Stimulated activated naive CD8-positive, alpha-beta T cell treated with anti-CD3 and anti-CD28 coated beads, Interleukin-15, Interleukin-2, amounts not matched to agents 100 ng/mL and 50 ng/mL, for 24 hours (primary cell): ENCODE measurements around the gene GFAP.

Experiments used
- H3K27ac Mint-ChIP-seq: one replicate; pipeline ENCODE4 v1.8.0; 2021; ENCODE audit warnings: mild to moderate bottlenecking, mixed read lengths
- H3K27me3 Mint-ChIP-seq: one replicate; pipeline ENCODE4 v1.8.0; 2021; ENCODE audit warnings: mixed read lengths
- H3K36me3 Mint-ChIP-seq: one replicate; pipeline ENCODE4 v1.8.0; 2021; ENCODE audit warnings: low read depth, mixed read lengths
- H3K4me1 Mint-ChIP-seq: one replicate; pipeline ENCODE4 v1.8.0; 2021; ENCODE audit warnings: low read depth, mixed read lengths
- H3K4me3 Mint-ChIP-seq: one replicate; pipeline ENCODE4 v1.8.0; 2021; ENCODE audit warnings: mild to moderate bottlenecking, mixed read lengths
- H3K9me3 Mint-ChIP-seq: one replicate; pipeline ENCODE4 v1.8.0; 2021; ENCODE audit warnings: mixed read lengths

Gene GFAP

DNA sequence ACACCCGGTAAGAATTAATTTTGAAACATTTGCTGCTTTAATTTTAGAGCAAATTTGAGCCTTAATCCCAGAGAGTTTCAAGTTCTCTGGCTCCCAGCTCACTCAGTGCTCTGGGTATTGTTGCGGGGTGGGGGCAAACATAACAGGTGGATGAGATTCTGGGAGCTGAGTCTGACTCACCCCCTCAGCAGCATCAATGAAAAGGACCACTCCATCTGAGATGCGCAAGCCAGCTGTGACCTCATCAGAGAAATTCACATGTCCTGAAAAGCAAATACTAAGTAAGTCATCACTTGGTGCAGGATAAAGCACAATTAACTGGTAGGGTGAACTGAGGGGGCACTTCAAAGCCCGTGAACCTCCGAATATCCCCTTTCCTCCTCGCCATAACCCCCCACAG lies 35.9 kb downstream of the GFAP start:
- H3K4me3 Mint-ChIP-seq = no peak overlapping the region
- no peaks in the 10 kb centered on the region for H3K4me1 Mint-ChIP-seq
- no peaks in the 10 kb centered on the region for H3K27me3 Mint-ChIP-seq
- peaks cover 72% of the 10 kb centered on the region for H3K36me3 Mint-ChIP-seq
- no peak overlapping the region for H3K27ac Mint-ChIP-seq
- H3K9me3 Mint-ChIP-seq = no peaks in the 10 kb centered on the region

DNA sequence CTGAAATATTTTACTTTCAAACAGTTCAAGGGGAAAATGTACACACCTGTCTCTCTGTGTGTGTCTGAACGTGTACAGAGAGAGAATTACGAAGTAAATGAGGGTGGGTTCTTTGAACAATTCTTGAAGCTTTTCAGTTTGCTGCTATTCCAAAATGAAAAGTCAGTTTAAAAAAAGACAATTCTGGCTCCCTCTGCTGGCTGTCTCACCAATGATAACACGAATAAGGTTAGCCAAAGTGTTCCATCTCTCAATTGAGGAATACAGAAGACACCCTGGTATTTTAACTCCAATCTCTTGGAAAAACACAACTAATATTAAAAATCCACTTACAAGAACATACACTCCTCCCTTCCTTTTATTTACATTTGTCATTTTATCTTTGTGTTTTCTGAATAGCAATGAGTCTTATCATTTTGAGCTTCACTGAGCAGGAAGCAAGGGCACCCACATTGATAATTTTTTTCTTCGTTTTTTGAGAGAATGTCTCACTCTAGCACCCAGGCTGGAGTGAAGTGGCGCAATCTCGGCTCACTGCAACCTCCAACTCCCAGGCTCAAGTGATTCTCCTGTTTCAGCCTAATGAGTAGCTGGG lies 36.6 kb downstream of the GFAP start:
- H3K27ac Mint-ChIP-seq = no peak overlapping the region
- H3K9me3 Mint-ChIP-seq = no peaks in the 10 kb centered on the region
- H3K36me3 Mint-ChIP-seq = peaks cover 74% of the 10 kb centered on the region
- H3K4me3 Mint-ChIP-seq = no peak overlapping the region
- no peaks in the 10 kb centered on the region for H3K4me1 Mint-ChIP-seq
- no peaks in the 10 kb centered on the region for H3K27me3 Mint-ChIP-seq

DNA sequence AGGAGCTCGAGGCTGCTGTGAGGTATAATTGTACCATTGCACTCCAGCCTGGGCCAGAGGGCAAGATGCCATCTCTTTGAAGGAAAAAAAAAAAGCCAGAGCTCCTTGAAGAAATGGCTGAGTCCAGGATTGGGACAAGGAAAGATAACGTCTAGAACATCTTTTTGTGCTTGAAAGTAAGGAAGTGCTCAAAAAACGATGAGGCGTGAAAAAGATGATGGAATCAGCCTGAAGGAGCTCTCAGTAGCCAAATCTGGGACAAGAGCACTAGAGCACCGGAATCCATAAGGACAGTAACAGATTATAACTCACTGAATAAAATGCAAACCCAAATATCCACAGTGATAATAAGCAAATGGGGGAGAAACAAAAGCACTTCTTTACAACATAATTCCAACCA lies 38.2 kb downstream of the GFAP start:
- H3K4me1 Mint-ChIP-seq = no peaks in the 10 kb centered on the region

DNA sequence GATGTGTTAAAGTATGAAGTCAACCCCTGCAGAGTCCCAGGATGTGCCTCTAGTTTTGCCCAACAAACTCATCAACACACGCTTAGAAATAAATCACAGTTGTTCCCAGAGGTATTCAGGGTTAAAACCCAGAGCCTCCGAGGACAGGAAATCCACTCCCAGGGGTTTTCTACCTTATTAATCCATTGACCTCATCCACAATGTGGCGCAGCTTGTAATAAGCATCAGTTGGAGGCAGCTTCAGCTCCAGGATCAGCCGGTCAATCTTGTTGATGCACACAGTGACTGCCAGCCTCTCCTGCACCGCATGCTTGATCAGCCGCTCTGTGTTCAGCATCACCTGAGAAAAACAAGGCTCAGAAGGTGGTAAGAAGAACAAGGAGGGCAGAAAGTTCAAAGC lies 39.5 kb downstream of the GFAP start:
- H3K9me3 Mint-ChIP-seq = no peaks in the 10 kb centered on the region
- H3K4me1 Mint-ChIP-seq = no peaks in the 10 kb centered on the region
- H3K36me3 Mint-ChIP-seq = peaks cover 69% of the 10 kb centered on the region
- no peak overlapping the region for H3K4me3 Mint-ChIP-seq
- no peaks in the 10 kb centered on the region for H3K27me3 Mint-ChIP-seq
- no peak overlapping the region for H3K27ac Mint-ChIP-seq

More for the DNA sequence above, 38.2 kb downstream of the GFAP start:
- H3K4me3 Mint-ChIP-seq = no peak overlapping the region
- no peaks in the 10 kb centered on the region for H3K27me3 Mint-ChIP-seq
- H3K36me3 Mint-ChIP-seq = peaks cover 71% of the 10 kb centered on the region
- no peak overlapping the region for H3K27ac Mint-ChIP-seq
- no peaks in the 10 kb centered on the region for H3K9me3 Mint-ChIP-seq

DNA sequence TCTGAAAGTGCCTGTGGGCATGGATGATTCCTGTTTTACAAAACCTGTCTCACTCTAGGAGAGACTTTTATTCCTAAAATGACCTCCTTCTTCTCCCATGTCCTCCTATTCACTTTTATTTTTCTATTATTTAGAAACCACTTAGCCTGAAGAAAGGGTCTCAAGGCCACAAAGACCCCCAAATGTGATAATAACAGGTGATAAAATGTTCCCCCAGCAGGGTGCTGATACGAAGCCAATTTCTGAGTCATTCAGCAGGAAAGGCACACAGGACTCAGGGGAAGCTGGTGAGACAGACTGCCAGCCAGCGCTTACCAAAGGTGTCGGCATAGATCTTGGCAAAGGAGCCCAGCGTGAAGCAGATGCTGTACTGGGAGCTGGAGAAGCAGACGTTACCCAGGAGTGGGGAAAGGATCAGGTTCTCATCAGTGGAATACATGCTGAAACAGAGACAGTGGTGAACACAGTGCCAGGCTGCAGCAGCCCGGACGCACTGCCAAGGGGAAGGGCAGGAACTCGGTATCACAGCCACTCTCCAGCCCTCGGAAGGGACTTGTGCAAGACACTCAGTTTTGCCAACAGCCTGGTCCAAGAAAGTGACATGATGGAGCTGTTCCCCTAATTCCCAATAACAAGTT lies 43.0 kb downstream of the GFAP start:
- Mint-ChIP-seq H3K36me3 (peaks cover 71% of the 10 kb centered on the region), H3K27me3 (no peaks in the 10 kb centered on the region), H3K9me3 (no peaks in the 10 kb centered on the region), H3K4me1 (no peaks in the 10 kb centered on the region), H3K27ac (no peak overlapping the region), H3K4me3 (no peak overlapping the region)

DNA sequence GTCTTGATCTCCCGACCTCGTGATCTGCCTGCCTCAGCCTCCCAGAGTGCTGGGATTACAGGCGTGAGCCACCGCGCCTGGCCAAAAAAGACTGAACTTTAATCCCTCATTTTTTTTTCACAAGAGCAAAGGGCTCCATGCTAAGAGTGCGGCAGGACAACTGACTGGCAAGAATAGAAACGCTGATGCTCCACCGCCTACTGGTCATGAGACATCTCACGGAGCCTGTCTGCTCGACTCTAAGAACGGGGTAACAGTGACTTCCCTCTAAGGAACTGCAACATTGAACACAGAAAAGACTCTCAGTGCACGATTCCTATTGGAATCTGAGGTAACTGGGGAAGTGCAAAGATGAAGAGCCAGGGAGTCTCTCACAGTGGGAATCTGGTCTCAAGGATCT lies 43.7 kb downstream of the GFAP start:
- Mint-ChIP-seq H3K36me3 (peaks cover 71% of the 10 kb centered on the region), H3K9me3 (no peaks in the 10 kb centered on the region), H3K4me1 (no peaks in the 10 kb centered on the region), H3K27ac (no peak overlapping the region), H3K27me3 (no peaks in the 10 kb centered on the region), H3K4me3 (no peak overlapping the region)

DNA sequence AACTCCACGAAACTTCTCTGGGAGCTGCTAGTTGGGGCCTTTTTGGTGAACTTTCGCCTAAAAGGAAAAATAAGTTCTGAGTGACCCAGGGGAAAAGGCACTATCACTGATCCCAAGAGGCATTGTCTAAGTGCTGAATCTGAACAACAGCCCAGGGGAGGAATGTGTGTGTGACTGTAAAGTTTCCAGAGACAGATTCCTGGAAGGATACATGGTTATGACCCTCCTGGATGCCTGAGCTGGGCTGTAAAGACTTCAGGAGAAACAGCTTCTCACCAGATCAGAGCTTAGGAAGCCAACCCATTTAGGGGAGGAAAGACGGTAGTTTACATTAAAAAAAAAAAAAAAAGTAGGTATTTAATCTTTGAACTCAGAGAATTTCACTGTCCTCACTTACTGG lies 47.5 kb downstream of the GFAP start:
- no peaks in the 10 kb centered on the region for H3K9me3 Mint-ChIP-seq
- no peak overlapping the region for H3K27ac Mint-ChIP-seq
- peaks cover 77% of the 10 kb centered on the region for H3K36me3 Mint-ChIP-seq
- H3K27me3 Mint-ChIP-seq = no peaks in the 10 kb centered on the region
- no peak overlapping the region for H3K4me3 Mint-ChIP-seq
- no peaks in the 10 kb centered on the region for H3K4me1 Mint-ChIP-seq

DNA sequence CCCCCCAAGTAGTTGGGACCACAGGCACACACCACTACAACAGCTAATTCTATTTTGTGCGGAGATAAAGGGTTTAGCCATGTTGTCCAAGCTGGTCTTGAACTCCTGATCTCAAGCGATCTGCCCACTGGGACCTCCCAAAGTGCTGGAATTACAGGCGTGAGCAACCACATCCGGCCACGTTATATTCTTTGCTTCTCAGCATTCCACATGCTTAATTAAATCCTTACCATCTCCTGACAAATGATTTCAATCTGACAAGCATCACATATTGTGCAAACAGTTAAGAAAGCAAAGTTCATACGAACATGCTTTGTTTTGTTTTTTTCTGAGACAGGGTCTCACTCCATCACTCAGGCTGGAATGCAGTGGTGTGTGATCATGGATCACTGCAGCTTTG lies 49.4 kb downstream of the GFAP start:
- Mint-ChIP-seq H3K4me3 (no peak overlapping the region), H3K9me3 (no peaks in the 10 kb centered on the region), H3K27me3 (no peaks in the 10 kb centered on the region), H3K4me1 (no peaks in the 10 kb centered on the region), H3K27ac (no peak overlapping the region), H3K36me3 (peaks cover 75% of the 10 kb centered on the region)

DNA sequence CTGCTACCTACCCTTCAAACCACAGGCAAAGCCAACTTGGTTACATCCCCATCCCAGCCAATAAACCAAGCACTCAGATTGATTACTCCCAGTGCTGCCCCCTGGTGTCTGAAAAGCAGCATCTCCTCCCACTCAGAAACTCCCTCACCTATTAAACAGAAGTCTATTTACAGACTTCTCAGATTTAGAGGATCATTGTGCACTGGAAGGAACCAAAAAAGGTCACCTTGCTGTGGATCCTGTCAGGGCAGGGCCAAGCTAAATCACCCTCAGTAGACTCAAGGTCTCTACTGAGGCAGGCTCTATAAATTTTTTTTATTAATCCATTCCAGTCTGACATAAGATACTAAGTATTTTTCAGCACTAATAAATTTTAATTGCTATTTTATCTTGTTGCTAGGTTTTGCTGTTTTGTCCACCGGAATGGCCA lies 50.1 kb downstream of the GFAP start:
- Mint-ChIP-seq H3K27ac (no peak overlapping the region), H3K36me3 (peaks cover 77% of the 10 kb centered on the region), H3K27me3 (no peaks in the 10 kb centered on the region), H3K9me3 (no peaks in the 10 kb centered on the region), H3K4me3 (no peak overlapping the region), H3K4me1 (no peaks in the 10 kb centered on the region)

DNA sequence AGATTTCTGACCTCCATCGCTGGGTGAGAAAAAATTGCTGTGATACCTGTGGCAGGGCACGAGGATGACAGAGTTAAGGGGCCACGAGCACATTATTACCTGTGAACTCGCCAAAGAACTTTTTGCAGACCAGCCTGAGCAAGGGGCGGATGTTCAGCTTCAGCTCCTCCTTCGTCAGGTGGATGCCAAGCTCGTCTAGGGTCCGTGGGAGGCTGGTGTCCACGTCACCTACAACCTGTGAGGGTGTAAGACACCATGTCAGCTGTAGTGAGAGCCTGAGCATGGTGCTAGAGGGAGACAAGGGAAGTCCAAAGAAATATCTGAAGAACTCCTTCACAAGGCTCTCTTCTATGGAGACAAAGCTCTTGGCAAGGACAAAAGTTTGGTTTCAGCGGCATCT lies 50.5 kb downstream of the GFAP start:
- peaks cover 78% of the 10 kb centered on the region for H3K36me3 Mint-ChIP-seq
- no peaks in the 10 kb centered on the region for H3K4me1 Mint-ChIP-seq
- H3K27ac Mint-ChIP-seq = no peak overlapping the region
- H3K9me3 Mint-ChIP-seq = no peaks in the 10 kb centered on the region
- no peaks in the 10 kb centered on the region for H3K27me3 Mint-ChIP-seq
- H3K4me3 Mint-ChIP-seq = no peak overlapping the region

DNA sequence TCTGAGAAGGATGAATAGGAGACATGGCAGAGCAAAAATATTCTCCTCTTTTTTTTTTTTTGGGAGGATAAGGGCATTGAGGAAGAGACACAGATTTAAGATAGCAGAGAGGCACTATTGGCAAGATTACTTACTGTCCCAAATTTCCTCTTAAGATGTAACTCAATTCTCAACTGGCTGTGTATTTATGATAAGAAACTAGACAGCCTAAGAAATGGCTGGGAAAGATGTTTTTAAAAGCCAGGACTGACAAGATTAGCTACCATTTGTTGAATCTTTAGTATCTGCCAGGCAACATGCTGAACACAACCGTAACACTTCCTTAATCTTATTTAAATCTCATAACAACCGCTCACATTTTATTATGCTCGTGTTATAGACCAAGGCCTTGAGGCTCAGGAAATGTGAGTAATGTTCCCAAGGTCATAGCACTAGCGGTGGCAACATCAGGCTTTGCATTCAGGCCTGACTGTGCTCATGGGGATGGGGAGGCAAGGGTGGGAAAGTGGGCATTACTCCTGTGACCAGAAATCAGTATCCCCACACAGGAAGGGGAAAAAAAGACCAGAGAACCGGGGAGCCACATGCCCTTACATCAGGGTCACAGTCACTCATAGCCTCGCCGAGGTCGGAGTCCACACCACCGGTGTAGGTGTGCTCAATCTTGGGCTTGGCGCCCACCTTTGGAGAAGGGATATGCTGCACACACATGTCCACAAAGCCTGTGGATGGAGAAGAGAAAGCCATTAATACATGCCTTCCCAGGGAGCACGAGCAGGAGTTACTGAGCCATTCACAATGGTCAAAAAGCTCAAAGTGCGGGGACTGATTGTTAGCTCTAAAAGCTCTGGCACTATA lies 52.0 kb downstream of the GFAP start:
- Mint-ChIP-seq H3K27ac (no peak overlapping the region), H3K4me1 (no peaks in the 10 kb centered on the region), H3K27me3 (no peaks in the 10 kb centered on the region), H3K4me3 (no peak overlapping the region), H3K9me3 (no peaks in the 10 kb centered on the region), H3K36me3 (peaks cover 76% of the 10 kb centered on the region)

DNA sequence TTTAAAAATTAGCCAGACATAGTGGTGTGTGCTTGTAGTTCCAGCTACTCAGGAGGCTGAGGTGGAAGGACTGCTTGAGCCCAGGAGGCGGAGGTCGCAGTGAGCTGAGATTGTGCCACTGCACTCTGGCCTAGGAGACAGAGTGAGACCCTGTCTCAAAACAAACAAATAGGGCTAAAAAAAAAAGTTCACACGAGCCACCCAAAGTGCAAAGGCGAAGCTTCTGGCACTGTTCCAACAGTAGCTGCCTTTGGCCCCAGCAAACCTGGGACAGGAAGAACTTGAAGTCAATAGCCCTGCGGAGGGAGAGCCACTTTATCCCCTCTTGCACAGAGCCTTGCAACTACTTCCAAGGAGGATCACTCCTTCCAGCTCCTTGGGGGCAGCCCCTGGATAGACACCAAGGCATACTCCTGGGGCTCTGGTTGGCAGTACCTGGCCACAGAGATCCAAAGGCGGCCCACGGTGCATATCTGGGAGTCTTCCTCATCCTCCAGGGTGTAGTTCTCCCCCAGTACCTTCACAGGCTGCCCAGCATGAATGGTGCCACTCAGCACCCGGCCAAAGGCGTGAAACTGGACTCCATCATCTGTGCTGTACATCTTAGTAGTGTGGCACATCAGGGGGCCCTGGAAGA lies 52.9 kb downstream of the GFAP start:
- Mint-ChIP-seq H3K4me3 (no peak overlapping the region), H3K27ac (no peak overlapping the region), H3K36me3 (peaks cover 67% of the 10 kb centered on the region), H3K9me3 (no peaks in the 10 kb centered on the region), H3K27me3 (no peaks in the 10 kb centered on the region), H3K4me1 (no peaks in the 10 kb centered on the region)

DNA sequence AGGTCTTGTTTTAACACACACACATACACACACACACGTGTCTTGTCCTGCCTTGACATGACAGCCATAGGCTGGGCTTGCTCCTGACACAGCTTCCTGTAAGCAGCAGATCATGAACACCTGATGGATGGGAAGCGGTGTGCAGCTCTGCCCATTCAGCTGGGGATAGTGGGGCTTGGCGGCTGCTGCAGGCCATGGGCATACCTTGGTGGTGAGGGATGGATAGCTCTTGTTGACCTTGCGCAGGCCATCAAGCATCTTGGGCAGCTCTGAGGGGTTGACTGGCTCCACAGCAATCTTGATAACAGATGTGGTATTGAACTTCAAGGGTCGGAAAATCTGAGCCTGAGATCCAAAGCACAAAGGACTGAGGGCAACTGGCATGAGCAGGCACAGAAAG lies 55.6 kb downstream of the GFAP start:
- H3K36me3 Mint-ChIP-seq = peaks cover 73% of the 10 kb centered on the region
- no peaks in the 10 kb centered on the region for H3K27me3 Mint-ChIP-seq
- no peak overlapping the region for H3K27ac Mint-ChIP-seq
- H3K4me1 Mint-ChIP-seq = no peaks in the 10 kb centered on the region
- H3K9me3 Mint-ChIP-seq = no peaks in the 10 kb centered on the region
- H3K4me3 Mint-ChIP-seq = no peak overlapping the region

DNA sequence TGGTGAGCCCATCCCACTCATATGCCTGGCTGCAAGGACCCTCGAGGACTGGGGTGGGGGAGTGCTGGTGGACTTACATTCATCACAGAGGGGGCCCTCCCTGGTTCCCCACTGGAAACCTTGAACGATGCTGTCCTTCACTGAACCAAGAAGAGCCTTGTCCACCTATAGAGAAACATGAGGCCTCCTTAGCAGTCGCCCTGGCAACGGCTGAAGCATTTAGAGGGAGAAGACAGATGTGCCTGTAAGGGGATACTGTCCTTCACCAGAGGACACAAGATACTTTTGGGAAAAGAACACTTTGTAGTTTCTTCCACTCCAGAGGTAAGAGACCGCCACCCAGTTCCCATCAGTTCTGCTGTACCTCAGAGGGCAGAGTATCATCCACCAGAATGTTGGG lies 61.1 kb downstream of the GFAP start:
- Mint-ChIP-seq H3K4me1 (no peaks in the 10 kb centered on the region), H3K27me3 (no peaks in the 10 kb centered on the region), H3K27ac (no peak overlapping the region), H3K4me3 (no peak overlapping the region), H3K36me3 (peaks cover 68% of the 10 kb centered on the region), H3K9me3 (no peaks in the 10 kb centered on the region)
